Stimulated activated CD4-positive, alpha-beta T cell treated with anti-CD3 and anti-CD28 coated beads, Interleukin-4, amount 100 ng/mL, for 24 hours (primary cell): ENCODE results near the gene CTDP1.

Experiments used
- DNase-seq: peaks from one replicate; pipeline ENCODE4 v3.0.0-alpha.2; 2020

The CTDP1 gene, protein sequence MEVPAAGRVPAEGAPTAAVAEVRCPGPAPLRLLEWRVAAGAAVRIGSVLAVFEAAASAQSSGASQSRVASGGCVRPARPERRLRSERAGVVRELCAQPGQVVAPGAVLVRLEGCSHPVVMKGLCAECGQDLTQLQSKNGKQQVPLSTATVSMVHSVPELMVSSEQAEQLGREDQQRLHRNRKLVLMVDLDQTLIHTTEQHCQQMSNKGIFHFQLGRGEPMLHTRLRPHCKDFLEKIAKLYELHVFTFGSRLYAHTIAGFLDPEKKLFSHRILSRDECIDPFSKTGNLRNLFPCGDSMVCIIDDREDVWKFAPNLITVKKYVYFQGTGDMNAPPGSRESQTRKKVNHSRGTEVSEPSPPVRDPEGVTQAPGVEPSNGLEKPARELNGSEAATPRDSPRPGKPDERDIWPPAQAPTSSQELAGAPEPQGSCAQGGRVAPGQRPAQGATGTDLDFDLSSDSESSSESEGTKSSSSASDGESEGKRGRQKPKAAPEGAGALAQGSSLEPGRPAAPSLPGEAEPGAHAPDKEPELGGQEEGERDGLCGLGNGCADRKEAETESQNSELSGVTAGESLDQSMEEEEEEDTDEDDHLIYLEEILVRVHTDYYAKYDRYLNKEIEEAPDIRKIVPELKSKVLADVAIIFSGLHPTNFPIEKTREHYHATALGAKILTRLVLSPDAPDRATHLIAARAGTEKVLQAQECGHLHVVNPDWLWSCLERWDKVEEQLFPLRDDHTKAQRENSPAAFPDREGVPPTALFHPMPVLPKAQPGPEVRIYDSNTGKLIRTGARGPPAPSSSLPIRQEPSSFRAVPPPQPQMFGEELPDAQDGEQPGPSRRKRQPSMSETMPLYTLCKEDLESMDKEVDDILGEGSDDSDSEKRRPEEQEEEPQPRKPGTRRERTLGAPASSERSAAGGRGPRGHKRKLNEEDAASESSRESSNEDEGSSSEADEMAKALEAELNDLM

DNA sequence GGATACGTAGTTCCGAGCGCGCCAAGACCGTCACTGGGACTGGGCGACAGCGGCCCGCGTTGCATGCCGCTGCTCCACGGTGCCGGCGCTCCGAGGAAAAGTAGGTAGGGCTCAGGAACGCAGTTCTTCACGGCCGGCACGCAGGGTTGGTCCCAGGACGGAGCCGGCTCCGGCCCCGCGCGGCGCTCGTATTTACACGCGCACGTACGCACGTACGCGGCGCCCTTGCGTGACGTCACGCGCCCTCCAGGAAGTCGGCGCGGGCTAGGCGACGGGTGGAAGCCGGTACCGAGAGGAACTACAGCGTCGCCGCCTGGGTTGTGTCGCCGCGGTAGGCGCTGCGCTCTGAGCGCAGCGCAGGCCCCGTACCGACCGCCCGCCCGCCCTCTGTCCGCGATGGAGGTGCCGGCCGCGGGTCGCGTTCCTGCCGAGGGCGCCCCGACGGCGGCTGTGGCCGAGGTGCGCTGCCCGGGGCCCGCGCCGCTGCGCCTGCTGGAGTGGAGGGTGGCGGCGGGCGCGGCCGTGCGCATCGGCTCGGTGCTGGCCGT, at the start of gene CTDP1:
CTDP1 (plus strand) TSS at position 252 of the 548 bp plus-strand sequence; CDS start at position 397, 145 bp downstream.
- DNase-seq: peak; percentile 88

- no peak for DNase-seq
Observed at GRCh38 chr18:79630281-79631095, 49.1 kb upstream of the CTDP1 start.

DNA sequence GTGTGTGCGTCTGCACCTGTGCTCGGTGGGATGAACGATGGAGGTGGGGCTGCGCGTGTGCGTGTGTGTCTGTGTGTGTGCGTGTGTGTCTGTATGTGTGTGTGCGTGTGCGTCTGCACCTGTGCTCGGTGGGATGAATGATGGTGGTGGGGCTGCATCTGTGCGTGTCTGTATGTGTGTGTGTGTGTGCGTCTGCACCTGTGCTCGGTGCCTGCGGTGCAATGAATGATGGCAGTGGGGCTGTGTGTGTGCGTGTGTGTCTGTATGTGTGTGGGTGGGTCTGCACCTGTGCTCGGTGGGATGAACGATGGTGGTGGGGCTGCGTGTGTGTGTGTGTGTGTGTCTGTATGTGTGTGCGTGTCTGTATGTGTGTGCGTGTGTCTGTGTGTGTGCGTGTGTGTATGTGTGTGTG, 48.5 kb upstream of the CTDP1 start:
- DNase-seq: no peak

DNA sequence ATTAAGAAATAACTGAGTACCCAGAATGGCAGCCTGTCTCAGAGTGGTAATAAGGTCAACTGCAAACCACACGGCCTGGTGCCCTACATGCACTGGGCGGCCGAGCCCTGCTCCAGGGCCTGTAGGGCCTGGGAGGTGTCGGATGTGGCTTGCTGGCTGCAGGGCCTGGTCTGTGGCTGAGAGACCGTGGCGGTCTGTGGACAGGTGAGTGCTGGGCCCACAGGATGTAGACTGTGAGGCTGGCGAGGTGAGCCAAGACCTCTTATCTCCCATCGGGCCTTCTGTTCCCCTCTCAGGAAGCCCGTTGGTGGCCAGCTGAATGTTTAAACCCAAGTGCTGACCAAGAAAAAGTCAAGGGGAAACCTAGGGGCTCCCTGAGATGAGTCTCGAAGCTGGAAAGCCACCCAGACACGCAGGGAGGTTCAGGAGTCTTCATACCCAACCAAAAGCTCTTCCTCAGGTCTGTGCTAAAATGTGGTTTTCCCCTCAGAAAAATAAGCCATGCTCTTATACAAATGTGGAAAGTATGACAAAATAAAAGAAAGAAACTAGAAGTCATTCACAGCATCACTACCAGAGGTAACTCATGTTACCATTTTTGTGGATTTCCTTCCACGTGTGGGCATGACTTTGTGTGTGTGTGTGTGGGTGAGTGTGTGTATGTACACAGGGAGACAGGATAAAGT, 47.7 kb upstream of the CTDP1 start:
- no peak for DNase-seq

- DNase-seq: no peak
Observed at GRCh38 chr18:79632765-79633164, 46.8 kb upstream of the CTDP1 start.

GRCh38 chr18:79634186-79634585, 45.4 kb upstream of the CTDP1 start:
- no peak for DNase-seq

DNA sequence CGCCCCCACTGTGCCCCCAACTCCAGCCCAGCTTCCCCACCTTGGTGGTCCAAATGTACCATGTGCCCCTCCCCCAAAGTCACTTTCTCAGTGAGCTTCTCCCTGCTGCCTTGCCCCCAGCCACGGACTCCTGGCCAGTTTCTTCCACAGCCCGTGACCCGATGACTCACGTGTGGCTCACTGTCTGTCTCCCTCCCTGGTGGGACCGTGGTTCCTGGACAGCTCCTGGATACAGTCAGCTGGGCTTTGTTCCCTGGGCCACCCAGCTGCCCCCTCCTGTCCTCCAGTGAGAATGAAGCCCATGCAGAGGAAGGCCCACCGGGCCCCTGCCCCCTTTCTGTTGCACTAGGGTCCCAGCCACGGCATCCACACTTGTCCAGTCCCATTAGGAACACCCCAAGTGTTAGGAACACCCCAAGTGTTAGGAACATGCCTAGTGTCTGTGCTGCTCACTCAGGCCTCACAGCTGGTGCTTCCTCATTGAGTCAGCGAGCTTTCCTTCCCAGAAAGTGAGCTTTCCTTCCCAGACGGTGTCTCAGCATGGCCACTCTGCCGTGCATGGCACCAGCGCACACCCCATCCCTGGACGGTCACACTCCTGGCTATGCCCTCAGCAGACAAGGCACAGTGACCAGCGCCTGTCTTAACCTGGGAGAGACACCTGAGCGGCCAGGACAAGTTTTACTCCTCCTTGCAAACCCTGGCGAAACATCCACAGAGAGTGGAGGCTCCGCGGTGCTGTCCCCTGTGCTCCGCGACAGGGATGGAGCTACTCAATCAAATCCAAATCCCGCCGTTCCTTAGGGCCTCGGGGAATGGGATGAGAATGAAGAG, 44.8 kb upstream of the CTDP1 start:
- no peak for DNase-seq

GRCh38 chr18:79635427-79635726, 44.2 kb upstream of the CTDP1 start:
- DNase-seq: no peak

- no peak for DNase-seq
Observed at GRCh38 chr18:79637181-79637920, 42.3 kb upstream of the CTDP1 start.

GRCh38 chr18:79637921-79638909, 41.4 kb upstream of the CTDP1 start:
- DNase-seq: no peak

DNA sequence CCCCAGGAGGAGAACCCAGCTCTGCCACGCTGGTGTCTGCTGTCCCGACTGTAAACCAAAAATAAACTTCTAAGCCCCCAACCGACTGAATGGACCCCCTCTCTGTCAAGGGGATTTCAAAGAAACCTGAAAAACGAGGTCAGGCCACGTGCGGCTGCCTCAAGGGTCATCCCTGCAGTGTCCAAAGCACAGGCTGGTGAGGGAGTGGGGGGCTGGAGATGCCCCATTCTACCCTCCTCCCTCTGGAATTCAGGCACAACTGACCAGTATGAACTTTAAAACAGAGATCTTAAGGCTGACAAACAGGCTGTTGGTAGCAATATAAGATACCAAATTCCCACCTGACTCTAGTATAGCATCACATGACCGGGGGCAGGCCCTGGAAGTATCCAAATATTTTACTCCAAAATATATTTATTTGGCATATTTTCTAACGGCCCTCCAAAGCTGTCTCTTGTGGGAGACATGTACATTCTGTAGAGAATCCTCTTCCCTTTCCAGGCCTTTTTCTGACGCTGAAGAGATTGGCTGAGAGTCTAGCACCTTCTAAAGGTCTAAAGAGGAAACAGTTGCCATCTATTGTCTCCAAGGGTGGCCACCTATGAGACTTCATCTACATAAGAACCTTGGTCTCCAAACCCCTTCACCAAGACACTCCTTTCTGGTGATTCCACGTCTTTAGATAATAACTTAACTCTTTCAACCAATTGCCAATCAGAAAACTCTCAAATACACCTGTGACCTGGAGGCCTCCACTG, 40.4 kb upstream of the CTDP1 start:
- no peak for DNase-seq

GRCh38 chr18:79640064-79640672, 39.4 kb upstream of the CTDP1 start:
- no peak for DNase-seq

DNA sequence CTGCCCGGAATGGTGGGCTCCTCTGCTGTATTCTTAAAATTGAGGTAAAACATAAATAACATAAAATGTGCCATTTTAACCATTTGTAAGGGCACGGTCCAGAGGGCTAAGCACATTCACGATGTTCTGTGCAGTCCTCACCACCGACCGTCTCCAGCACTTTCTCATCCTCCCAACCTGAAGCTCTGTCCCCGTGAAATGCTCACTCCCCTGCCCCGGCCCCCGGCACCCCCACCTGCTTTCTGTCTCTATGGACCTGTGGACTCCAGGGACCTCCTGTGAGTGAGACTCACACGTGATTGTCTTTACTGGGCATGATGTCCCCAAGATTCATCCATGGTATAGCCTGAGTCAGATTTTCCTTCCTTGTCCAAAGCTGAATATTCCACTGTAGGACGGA, 38.7 kb upstream of the CTDP1 start:
- DNase-seq: no peak

DNA sequence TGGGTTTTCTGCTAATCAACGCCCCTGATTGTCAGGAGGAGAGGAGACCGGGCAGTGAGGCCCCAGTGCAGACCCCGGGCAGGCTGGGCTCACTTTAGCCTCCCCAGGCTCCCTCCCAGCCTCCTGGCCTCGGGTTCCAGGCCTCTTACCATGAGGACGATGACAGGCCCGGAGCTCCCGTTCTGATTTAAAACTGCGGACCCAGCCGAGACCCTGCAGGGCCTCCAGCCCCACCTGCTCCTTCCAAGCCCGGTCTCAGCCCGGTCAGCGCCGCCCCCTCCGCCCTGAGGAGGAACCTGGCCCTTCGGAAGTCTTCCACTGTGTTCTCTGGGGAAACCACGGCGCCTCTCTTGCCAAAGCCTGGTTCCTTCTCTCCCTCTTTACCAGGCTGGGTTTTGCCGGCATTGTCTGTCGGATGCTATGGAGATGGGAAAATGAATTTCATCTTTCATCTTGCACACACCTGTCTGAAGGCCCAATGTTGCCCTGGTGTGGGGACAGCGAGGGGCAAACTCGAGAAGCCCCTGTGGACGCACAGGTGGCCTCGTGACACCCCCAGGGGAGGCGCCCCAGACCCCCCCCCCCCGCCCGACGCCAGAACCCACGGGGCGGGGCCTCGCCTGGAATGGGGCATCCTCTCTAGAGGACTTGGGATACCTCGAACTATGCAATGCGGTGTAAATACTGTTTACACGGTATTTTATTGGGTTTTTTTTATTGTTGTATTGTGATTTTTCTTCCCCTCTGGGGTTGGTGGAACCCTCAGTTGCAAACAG, 37.7 kb upstream of the CTDP1 start:
- DNase-seq: no peak

DNA sequence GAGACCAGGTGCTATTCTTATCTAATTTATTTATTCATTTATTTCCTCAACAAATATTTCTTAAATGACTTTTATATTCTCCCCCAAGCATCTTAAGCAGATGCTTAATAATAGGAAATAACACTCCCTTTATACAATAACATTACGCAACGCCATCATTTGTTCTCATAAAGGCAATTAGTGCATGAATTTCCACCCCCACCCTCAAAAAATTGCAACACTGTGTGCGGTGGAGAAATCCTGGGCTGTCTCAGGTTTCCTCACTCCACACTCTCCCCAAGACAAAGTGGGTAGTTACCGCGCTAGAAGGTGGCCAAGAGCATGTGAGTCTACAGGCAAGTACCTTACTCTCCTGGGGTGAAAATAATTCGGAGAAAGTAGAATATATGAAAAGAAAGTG, 37.0 kb upstream of the CTDP1 start:
- no peak for DNase-seq

- DNase-seq: no peak
Observed at GRCh38 chr18:79643054-79643984, 36.3 kb upstream of the CTDP1 start.
